HG03342 (cell line): ENCODE measurements around the gene ARHGEF4.

ENCODE experiments used
- ATAC-seq: cut with Tn5 transposase; IDR thresholded peaks from one replicate; pipeline ENCODE4 v1.9.1; 2021; ENCODE audit warnings: mild to moderate bottlenecking, moderate library complexity; ENCODE audit not compliant: unreplicated experiment

Gene ARHGEF4

GRCh38 chr2:130834091-130834930, 2.4 kb upstream of the ARHGEF4 start:
- ATAC-seq: no peak

- no peak for ATAC-seq
These were observed 1.6 kb upstream of the ARHGEF4 start for GRCh38 chr2:130834931-130835765.

- ATAC-seq: no peak
These were observed 1.0 kb upstream of the ARHGEF4 start for GRCh38 chr2:130835766-130836015.

- peak; percentile 6 for ATAC-seq
These were observed 579 bp downstream of the ARHGEF4 start for GRCh38 chr2:130837175-130837810.

- ATAC-seq: no peak
These were observed 1.3 kb downstream of the ARHGEF4 start for GRCh38 chr2:130837811-130838565.

DNA sequence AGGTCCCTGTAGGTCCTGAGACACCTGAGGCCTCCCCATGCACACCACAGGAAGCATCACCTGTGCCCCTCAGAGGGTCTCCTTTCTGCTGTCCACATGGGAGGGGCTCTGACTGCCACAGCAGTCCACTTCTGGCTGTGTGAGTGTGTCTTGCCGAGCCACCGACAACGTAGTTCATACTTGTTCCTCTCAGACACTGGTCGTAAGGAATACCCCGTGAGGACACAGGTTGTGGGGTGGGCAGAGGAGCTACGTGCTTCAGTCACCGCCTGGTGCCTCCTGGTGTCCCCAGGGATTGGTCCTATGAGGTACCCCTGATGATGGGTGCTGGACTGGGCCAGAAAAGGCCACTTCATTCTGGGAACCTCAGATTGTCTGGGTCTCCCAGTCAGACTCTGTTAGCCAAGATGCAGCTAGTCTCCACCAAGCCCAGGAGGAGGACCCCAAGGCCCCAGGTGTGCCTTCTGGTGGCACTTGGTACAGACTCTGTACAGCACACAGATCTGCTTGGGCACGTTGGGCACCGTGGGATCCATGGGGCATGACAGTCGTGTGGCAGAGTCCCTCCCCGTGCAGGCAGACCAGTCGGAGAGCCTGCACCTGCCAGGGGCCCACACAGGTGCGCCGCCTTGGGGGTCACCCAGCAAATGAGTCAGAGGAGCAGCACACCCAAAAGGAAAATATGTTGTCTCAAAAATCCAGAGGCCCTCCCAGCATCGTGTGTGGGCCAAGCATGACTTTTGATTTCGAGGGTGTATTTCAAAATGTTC, 2.5 kb downstream of the ARHGEF4 start:
- no peak for ATAC-seq

- no peak for ATAC-seq
These were observed 3.8 kb downstream of the ARHGEF4 start for GRCh38 chr2:130840506-130840905.

GRCh38 chr2:130841741-130842365, 5.1 kb downstream of the ARHGEF4 start:
- no peak for ATAC-seq

DNA sequence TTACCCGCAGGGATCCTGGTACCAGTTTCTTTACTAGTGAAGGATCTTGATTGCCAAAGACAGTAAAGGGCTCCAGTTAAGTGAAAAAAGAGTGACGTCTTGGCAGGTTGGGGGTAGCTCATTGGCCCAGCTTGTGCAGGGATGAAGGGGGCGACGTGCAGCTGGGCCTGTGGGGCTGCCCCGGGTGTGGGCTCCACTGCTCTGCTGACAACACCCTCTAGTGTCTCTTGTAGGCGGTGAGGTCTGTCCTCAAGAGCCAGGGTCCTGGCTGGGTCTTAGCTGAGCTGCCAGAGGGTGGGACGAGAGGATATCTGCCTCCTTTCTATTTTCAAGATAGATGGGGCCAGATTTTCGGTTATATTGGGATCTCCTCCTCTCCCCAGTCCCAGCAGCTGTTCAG, 6.1 kb downstream of the ARHGEF4 start:
- no peak for ATAC-seq

- no peak for ATAC-seq
These were observed 6.7 kb downstream of the ARHGEF4 start for GRCh38 chr2:130843321-130843985.

DNA sequence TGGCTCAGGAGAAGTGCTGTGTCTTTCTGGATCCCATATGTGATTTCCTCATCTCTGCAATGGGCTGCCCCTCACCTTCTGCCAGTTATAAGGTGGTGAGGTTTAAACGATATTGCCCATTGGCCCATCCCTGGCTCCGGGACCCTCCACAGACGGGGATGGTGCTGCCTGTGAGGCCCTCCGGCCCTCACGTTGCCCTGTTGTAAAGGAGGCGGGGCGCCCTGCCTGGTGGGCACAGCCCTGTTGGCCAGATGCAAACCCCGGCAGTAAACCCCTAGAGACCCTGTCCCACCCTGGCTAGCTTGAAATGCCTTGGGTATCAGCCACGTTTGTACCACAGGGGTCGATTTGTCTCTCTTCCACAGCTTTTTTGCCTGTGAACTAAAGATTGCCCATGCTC, 7.4 kb downstream of the ARHGEF4 start:
- ATAC-seq: no peak

- ATAC-seq: no peak
These were observed 8.9 kb downstream of the ARHGEF4 start for GRCh38 chr2:130845505-130846085.

DNA sequence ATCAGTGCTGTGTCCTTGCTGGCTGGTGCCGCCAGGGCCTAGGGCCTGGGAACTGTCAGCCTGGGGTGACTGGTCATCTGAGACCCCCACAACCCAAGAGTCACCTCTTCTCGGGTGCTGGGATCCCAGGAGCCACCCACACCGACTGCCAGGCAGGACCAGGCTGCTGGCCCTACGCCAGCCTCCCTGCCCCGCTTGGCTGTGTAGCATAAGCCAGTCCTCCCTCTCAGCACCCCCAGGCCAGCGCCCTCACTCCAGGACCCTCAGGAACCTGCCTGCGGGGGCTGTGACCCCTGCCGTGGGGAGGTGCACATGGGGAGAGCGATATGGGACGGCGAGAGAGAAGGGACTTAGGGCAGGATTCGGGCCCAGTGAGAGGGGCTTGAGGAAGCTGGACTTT, 9.5 kb downstream of the ARHGEF4 start:
- ATAC-seq: no peak

DNA sequence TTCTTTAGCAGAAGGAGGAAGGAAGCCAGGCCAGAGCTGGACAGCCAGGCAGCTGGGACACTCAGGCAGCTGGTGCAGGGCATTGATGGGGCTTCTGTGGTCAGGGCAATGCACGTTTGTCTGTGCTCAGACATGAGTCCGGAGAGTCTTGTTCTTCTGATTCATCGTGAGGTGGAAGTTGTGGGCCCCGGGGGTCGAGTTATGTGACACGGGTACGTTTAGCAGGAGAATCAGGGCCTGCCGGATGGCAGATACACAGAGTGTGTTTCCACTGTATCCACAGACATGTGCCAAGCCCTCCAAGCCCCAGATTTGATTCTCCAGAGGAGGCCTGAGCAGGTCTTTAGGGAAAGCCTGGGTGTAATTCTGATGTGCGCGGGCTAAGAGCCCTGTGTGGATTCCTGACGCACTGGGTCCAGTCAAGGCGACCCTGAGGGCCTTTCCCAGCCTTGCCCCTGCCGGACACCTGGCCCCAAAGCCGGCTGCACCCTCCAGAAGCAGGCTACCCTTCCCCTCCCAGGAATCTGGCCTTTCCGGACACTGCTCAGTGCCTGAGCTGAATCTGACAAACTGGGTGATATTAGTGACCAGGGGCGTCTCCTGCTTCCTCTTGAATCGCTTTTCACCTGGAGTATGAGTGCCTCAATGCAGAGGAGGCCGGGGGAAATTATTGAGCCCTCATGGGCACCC, 10.1 kb downstream of the ARHGEF4 start:
- ATAC-seq: no peak

GRCh38 chr2:130847776-130848525, 11.2 kb downstream of the ARHGEF4 start:
- no peak for ATAC-seq

DNA sequence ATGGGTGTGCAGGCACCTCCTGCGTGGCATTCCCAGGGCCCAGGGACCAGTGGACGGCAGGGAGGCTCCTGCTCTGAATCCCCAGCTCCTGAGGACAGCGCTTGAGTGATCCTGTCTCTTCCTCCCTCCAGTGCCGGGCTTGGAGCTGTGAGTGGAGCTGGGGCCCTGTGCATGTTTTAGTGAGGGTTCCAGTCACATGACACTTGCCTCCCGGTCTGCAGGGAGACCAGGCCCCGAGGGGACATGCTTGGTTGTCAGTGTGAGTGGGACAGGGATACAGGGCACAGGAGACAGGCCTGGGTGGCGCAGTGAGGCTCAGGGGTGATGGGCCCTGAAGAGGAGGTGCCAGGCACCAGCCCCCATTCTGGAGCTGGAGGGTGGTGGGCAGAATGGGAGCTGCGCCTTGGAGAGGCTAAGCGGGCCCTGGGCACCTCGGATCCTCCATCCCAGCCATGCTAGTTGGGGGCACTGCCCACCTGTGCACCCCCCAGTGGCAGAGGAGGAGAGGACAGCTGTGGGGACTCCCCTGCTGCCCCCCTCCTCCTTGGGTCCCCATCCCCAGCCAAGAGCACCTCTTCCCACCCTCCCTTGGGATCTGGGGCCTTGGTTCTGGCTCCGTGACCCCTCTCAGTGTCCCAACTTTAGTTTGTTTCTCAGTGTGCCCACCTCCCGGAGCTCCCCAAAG, 12.0 kb downstream of the ARHGEF4 start:
- ATAC-seq: no peak
